ENCODE measurements around the gene RARB. TPM values are rescaled to one million over a fixed set of nuclear protein-coding genes. Genes with fewer than 3 reads are reported as not detected.

RARB gene
- total RNA-seq, 1 experiment from 2014 or later = 2.4 TPM

DNA sequence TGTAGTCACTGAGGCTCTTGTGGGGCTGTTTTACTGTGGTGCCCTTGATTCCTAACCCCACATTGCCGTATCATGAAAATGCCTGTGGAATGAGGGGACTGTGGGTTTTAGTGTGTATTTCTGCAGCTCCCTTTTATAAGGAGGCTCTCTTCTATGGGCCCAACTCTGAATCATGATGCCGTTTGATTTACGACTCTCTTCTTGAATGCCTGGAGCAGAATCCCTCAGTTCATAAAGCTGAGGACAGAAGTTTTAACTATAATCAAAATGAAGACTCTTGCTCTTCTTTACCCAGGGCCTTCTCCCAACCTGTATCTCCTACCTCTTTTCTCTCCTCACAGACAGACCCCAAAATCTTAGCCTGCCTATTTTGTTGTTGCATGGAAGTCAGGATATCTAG is 109.5 kb downstream of the RARB start:
- no peaks in the 10 kb centered on the region for H3K27me3 ChIP-seq
- no peak for DNase-seq

DNA sequence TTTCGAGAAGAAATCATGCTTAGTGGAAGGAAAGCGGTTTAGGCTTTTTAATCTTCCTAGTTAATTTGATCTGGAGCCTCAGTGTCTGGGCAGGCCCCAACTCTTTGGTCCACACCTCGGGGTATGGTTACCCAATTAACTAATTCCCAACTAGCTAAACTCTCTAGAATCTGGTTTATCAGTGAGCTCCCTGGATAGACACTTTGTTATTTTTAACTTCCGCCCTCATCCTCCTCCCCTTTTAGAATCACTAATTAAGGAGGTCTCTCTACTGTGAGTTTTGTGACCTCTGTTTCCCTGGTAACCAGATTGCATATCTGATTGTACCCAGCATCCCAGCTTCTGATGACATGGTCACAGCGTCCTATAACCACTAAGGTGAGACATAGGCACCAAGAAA is 112.2 kb downstream of the RARB start:
- Histone ChIP-seq H3K36me3 (no peaks in the 10 kb centered on the region), H3K27me3 (no peaks in the 10 kb centered on the region), H3K9me3 (no peaks in the 10 kb centered on the region), H3K4me3 (no peak overlapping the region)
- no peak for DNase-seq

More for the DNA sequence above, 109.5 kb downstream of the RARB start:
- H3K36me3 ChIP-seq = no peaks in the 10 kb centered on the region
- H3K4me3 ChIP-seq = no peak overlapping the region
- no peaks in the 10 kb centered on the region for H3K9me3 ChIP-seq

DNA sequence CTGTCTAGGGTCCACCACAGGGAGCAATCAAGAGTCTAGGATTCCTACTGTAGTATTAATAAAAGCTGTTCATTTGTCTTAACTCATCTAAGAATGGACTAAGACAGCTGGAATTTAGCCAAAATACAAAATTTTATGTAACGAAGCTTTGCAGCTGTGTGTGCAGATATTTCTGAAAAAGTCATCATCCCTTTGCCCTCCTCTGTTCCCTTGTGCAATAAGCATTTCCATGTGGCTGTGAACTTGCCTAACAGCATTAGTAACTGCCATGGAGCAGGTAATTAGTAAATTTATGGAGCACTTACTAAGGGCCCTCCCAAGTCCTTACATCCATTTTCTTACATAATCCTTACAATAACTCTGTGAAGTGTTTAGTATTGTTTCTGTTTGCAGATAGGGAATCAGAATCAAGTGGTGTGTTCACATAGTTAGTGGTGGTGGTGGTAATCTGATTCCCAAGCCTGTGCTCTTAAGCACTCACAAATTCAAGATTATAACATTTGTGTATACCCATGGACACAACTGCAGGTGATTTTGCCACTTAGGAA is 114.5 kb downstream of the RARB start:
- H3K27me3 ChIP-seq = no peaks in the 10 kb centered on the region
- H3K9me3 ChIP-seq = no peaks in the 10 kb centered on the region
- DNase-seq = no peak
- no peak overlapping the region for H3K4me3 ChIP-seq
- no peaks in the 10 kb centered on the region for H3K36me3 ChIP-seq

DNA sequence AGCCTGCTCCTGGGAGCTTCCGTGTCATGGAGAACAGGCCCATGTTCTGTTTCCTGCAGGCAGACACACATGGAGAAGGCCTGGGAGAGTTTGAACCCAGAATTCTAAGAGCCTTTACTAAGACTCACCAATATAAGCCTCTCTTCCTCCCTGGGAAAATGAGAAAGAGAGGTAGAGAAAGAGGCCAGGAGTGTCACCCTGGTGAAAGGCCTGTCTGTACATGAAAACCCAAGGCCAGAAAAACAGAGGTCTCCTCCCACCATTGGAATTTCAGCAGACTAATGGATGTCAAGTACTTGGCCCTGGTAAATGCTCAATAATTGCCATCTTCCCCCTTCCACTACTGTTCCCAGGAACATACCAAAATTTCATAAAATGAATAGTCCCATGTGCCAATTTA is 119.0 kb downstream of the RARB start:
- no peaks in the 10 kb centered on the region for H3K36me3 ChIP-seq
- no peaks in the 10 kb centered on the region for H3K27me3 ChIP-seq
- no peak overlapping the region for H3K4me3 ChIP-seq
- DNase-seq = no peak
- H3K9me3 ChIP-seq = no peaks in the 10 kb centered on the region

DNA sequence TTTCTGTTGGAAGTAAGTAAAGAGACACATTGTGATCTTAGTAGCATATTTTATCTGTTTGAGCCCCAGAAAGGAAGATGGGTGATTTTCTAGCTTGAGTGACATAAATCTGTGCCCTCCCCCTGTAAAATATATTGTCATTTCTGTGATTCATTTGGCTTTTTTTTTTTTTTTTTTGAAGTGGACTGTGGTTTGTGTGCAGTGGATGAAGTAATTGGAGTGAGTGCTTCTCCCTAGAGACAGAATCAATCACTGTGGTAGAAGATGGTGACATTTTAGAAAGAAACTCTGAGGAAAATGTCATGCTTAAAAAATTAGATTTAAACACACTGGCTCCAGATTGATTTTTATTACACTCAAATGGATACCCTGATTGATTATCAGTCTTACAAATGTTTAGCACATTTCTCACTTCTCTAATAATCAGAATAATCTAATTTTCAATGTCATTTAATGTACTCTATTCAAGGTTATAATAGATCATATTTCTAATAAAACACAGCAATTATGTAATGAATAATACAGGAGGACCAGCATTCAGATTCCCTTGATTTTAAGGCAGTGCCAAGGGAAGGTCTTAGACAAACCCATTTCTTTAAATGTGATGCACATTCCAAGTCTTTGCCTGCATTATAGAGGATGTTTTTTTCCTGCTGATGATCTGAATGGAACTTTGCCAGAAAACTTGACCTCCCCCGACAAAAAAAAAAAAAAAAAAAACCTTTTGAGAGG is 120.0 kb downstream of the RARB start:
- Histone ChIP-seq H3K9me3 (no peaks in the 10 kb centered on the region), H3K27me3 (no peaks in the 10 kb centered on the region), H3K36me3 (no peaks in the 10 kb centered on the region), H3K4me3 (no peak overlapping the region)
- no peak for DNase-seq

DNA sequence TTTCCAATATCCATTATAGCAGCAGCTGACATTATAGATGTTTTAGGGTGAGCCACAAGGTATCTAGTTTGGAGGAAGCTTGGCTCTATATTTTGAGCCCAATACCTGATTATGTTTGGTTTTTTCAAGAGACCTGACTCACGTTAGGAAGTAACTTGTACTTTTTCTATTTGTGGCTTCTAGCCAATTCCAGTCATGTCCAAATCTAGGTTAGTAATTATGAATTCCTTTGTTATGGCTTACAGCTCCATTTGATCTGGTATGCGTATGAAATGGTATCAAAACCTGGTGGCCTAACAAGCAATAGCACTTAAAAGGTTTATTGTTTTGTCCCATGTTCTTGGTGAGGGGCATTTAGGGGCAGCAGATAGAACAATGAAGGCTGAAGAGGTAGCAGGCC is 120.8 kb downstream of the RARB start:
- DNase-seq = no peak
- no peaks in the 10 kb centered on the region for H3K36me3 ChIP-seq
- H3K27me3 ChIP-seq = no peaks in the 10 kb centered on the region
- no peaks in the 10 kb centered on the region for H3K9me3 ChIP-seq
- H3K4me3 ChIP-seq = no peak overlapping the region

DNA sequence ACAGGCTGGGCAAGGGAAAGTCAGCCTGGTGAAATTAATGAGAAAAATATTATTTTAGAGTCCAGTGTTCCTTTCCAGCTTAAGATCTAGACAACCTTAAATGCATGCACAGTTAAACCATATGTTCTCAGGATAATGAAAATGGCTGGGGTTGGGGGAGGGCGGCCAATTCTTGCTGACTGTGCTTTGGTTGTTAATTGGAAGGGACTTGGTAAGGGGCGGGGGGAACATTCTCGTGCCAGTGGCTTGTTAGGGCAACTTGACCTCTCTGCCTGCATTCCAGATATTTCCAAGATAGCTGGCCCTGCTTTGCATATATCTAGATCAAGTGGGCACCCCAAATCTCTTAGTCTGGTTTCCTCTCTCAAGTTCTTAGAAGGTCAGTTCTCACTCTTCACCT is 124.2 kb downstream of the RARB start:
- DNase-seq = no peak
- Histone ChIP-seq H3K4me3 (no peak overlapping the region), H3K36me3 (no peaks in the 10 kb centered on the region), H3K9me3 (no peaks in the 10 kb centered on the region), H3K27me3 (no peaks in the 10 kb centered on the region)

DNA sequence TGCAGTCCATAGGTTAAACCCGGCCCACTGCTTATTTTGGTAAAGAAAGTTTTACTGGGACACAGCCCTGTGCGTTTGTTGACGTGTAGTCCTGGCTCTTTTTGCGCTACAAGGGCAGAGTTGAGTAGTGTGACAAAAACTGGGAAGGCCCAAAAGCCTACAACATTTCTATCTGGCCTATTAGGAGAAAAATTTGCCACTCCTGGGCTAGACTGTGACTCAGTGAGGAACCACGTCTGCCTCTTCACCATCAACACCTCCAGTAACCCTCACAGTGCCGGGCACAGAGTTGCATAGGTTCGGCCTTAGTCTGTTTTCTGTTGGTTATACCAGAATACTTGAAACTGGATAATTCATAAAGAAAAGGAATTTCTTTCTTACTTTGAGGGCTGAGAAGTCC is 126.3 kb downstream of the RARB start:
- DNase-seq = no peak
- H3K36me3 ChIP-seq = no peaks in the 10 kb centered on the region
- no peaks in the 10 kb centered on the region for H3K9me3 ChIP-seq
- H3K27me3 ChIP-seq = no peaks in the 10 kb centered on the region
- no peak overlapping the region for H3K4me3 ChIP-seq

DNA sequence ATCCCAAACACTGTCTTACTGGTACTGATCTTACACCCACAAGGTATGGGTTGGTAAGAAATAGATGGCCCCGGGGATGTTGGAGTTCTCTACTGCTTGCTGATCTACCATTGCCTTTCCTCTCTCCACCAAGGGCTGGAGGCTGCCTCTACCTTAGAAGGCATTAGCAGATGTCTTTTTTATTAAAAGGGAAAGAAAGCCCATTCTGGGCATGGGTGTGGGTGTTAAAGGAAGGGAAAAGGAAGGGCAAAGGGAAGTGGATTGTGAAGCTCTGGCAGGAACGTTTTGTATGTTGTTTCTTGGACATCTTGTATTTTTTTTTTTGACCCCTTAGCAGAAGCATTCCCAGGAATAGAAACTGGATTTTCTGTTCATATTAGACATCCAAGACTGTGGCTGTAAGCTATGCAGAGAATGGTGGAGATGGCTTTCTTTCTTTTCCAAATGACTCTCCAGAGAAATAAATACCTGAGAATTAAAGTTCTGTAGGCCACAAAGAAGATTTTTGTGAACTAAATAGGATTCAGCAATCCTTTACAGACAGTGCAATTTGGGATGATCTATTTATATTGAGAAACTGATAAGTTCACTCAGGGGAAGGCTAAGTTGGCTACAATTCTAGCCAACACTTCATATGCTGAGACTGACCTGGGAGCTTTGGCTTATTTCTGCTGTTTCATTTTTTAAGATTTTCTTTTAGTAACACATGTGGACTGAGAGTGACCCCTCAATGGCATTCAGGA is 127.8 kb downstream of the RARB start:
- Histone ChIP-seq H3K27me3 (no peaks in the 10 kb centered on the region), H3K36me3 (no peaks in the 10 kb centered on the region), H3K4me3 (no peak overlapping the region), H3K9me3 (no peaks in the 10 kb centered on the region)
- DNase-seq = no peak

DNA sequence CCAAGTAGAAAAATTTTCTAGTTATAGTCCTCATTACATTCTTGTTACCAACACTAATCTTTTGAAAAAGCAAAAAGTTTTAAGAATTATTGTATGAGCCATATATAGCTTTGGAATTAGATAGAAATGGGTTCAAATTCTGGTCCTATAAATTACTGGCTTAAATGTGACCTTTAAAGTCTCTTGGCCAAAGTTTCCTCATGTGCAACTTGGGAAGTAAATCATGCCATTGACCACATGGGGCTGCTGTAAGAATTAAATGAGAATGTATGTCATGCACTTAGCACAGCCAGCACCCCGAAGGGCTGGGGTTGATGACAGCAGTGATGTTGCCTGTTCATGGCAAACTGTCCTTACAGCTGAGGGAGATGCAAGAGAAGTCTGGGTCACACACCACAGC is 128.4 kb downstream of the RARB start:
- Histone ChIP-seq H3K36me3 (no peaks in the 10 kb centered on the region), H3K27me3 (no peaks in the 10 kb centered on the region), H3K9me3 (no peaks in the 10 kb centered on the region), H3K4me3 (no peak overlapping the region)
- DNase-seq = no peak

DNA sequence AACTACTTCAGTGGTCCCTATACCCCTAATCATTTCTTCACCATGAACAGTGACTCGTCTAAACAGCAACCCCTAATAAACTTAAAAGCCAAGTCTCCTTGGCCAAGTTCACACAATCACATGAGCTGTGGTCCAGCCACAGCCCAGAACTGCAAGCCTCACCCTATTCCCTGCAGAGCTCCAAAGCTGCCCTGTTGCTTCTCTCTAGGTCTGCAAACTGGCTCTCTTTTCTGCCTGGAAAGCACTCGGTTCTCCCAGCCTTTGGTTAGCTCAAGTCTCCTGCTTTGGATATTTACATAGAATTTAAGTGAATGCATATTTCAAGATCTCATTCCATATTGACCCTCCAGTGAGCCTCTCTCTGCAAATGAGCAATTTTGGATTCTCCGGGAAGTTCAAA is 129.6 kb downstream of the RARB start:
- no peak for DNase-seq
- Histone ChIP-seq H3K9me3 (no peaks in the 10 kb centered on the region), H3K36me3 (no peaks in the 10 kb centered on the region), H3K4me3 (no peak overlapping the region), H3K27me3 (no peaks in the 10 kb centered on the region)

DNA sequence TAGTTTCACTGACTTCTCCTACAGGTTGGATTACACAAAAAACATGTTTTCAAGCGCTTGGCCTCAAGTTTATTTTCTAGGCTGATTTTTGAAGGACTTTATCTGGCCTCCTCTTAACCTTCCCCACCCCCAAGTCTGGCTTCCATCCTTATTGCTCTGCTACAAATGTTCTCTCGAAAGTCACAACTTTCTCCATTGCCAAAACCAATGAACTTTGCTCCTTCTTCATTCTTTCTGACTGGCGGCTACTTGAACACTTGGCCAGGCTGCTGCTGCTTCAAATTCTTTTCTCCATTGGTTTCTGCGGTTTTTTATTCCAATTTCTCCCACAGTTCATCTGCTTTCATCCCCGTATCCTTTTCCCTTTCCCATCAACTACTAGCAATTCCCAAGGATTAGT is 130.1 kb downstream of the RARB start:
- no peak overlapping the region for H3K4me3 ChIP-seq
- DNase-seq = no peak
- H3K9me3 ChIP-seq = no peaks in the 10 kb centered on the region
- no peaks in the 10 kb centered on the region for H3K36me3 ChIP-seq
- no peaks in the 10 kb centered on the region for H3K27me3 ChIP-seq

DNA sequence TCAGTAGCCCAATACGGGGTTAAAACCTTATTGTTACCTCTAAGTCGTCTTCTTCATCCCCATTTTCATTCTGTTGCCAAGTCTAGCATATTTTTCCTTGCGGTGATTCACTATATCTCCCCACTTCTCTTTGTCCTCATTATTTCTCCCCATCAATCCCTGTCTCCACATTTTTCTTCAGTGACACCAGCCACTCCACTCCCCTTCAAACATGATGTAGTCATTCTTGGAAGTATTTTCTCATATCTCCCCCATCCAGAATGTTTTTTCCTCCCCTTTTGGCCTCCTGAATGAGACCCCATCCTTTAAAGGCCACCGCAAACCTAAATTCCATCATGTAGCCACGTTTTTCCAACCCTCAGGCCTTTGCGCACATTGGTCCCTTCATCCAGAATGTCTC is 130.7 kb downstream of the RARB start:
- no peak for DNase-seq
- Histone ChIP-seq H3K27me3 (no peaks in the 10 kb centered on the region), H3K36me3 (no peaks in the 10 kb centered on the region), H3K9me3 (no peaks in the 10 kb centered on the region), H3K4me3 (no peak overlapping the region)

DNA sequence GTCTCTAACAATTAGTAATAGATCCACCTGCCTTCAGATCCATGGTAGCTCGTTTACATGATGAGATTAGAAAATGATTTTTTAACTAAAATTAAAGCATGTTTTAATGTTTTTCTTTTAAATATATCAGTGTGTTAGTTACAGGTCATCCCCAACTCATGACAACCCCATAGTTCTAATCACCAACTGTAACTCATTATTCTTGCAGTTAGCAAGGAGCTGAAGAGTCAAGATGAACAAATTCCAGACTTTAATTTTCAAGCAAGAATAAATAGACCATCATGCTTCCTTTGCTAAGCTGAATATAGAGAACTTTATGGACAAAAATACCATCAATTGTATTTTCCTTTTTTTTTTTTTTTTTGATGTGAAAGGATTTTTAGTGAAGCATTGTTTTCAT is 135.5 kb downstream of the RARB start:
- H3K4me3 ChIP-seq = no peak overlapping the region
- no peak for DNase-seq
- no peaks in the 10 kb centered on the region for H3K27me3 ChIP-seq
- no peaks in the 10 kb centered on the region for H3K36me3 ChIP-seq
- no peaks in the 10 kb centered on the region for H3K9me3 ChIP-seq

DNA sequence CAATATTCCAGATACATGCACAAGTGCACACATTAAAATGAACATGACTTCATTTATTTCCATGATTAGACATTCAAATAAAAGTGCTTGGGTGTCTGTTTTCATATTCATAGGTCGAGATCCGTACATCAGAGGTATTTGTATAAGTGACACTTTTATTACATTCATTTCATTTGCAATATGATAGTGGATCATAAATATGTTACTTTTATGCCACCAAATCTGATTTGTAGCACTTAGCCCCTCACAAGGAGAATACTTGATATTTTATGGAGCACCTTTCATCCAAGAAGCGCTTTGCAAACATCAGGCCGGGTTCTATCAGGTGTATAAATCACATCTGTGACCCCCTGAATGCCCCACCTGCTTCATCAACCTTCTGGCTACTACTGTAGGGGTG is 136.0 kb downstream of the RARB start:
- no peak for DNase-seq

DNA sequence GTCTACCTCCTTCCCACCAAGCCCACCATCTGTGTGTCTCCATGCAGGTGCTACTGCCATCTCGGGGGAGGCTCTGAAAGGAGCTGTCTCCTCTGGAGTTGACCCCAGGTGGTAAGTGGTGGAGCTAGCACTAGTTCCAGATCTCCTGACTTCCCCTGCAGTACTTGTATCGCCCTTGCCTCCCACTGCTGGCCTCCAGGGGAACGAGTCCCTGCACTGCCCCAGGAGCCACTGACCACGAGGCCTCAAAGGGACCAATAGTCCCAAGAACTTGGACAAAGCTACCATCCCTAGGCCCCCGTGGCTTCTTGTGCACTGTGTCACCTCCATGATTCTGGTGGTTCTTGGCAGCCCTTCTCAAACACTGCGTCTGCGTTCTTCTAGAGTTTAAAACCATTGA is 137.7 kb downstream of the RARB start:
- H3K4me3 ChIP-seq = no peak overlapping the region
- no peaks in the 10 kb centered on the region for H3K36me3 ChIP-seq
- no peaks in the 10 kb centered on the region for H3K9me3 ChIP-seq
- no peaks in the 10 kb centered on the region for H3K27me3 ChIP-seq
- no peak for DNase-seq

More for the DNA sequence above, 136.0 kb downstream of the RARB start:
- Histone ChIP-seq H3K9me3 (no peaks in the 10 kb centered on the region), H3K36me3 (no peaks in the 10 kb centered on the region), H3K27me3 (no peaks in the 10 kb centered on the region), H3K4me3 (no peak overlapping the region)

DNA sequence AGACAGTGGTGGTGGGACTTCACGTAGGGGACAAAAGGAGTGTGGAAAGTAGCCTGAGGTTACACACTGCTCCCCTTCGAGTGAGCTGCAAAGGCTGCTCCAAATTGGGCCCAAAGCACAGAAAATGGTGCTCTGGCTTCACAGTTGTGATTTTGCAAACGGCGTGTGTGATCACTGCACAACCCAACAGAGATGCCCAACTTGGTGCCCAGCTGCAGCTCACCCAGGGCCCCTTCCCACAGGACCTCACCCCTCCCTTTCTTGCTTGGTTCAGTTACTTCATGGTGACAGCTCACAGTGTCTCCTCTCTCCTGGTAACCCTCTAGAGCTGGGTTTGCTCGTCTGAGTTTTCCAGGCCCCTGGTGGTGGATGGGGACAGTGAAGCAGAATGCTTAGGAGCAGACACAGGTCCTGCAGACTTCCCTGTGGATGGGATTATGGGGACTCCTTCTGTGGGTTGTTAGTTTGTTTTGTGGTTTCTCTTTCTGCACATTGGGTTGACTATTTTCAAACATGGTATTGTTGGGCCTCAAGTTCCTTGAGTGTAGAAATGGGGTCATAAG is 138.4 kb downstream of the RARB start:
- H3K9me3 ChIP-seq = no peaks in the 10 kb centered on the region

DNA sequence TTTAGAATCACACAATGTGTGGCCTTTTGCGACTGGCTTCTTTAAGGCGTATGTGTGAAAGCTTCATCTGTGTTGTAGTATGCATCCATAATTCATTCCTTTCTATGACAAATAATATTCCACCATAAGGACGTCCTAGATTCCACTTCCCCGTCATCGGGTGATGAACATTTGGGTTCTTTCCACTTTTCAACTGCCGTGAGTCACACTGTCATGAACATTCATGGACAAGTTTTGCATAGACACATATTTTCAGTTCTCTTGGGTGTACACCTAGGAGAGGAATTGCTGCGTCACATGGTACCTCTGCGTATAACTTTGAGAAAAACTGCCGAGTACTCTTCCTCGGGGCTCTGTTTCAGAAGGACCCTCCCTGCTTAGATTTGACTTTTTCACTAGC is 139.3 kb downstream of the RARB start:
- H3K4me3 ChIP-seq = no peak overlapping the region
- H3K36me3 ChIP-seq = no peaks in the 10 kb centered on the region
- H3K27me3 ChIP-seq = no peaks in the 10 kb centered on the region
- no peaks in the 10 kb centered on the region for H3K9me3 ChIP-seq
- no peak for DNase-seq

More for the DNA sequence above, 138.4 kb downstream of the RARB start:
- no peaks in the 10 kb centered on the region for H3K27me3 ChIP-seq
- no peaks in the 10 kb centered on the region for H3K36me3 ChIP-seq
- DNase-seq = no peak
- H3K4me3 ChIP-seq = no peak overlapping the region
